ENCODE results near the gene FBXL17.

GRCh38 chr5:107858324-107858723 is 523.6 kb downstream of the FBXL17 start:
- TF ChIP-seq POLR2AphosphoS5 (IDR thresholded peaks at IDR 0.05; ENCODE audit: low read depth, low read length) (no peak), SIN3A (IDR thresholded peaks at IDR 0.05; ENCODE audit: borderline replicate concordance, insufficient read depth, low read length) (no peak)
